Hepatocyte (in vitro differentiated cells): ENCODE measurements around the gene CPM. TPM values are rescaled to one million over a fixed set of nuclear protein-coding genes. Genes with fewer than 3 reads are reported as not detected.

Experiments used
- DNase-seq: peaks from one replicate; pipeline ENCODE4 v3.0.0-alpha.2; 2016; ENCODE audit warnings: low spot score
- H2AFZ ChIP-seq: fragments of 200-600 bp; sonication (generic); 2 replicates; pipeline ENCODE4 v1.6.0; 2016; ENCODE audit warnings: antibody characterized with exemption, mild to moderate bottlenecking
- H3K27ac ChIP-seq: fragments of 200-600 bp; sonication (generic); 2 replicates; pipeline ENCODE4 v1.5.1; 2016; ENCODE audit warnings: mild to moderate bottlenecking
- H3K27me3 ChIP-seq: fragments of 200-600 bp; sonication (generic); 2 replicates; pipeline ENCODE4 v1.6.1; 2016
- H3K36me3 ChIP-seq: fragments of 200-600 bp; sonication (generic); replicated peaks from 2 replicates; pipeline ENCODE4 v1.5.1; 2016; ENCODE audit warnings: low read depth; ENCODE audit not compliant: insufficient read depth
- H3K4me1 ChIP-seq: fragments of 200-600 bp; sonication (generic); 2 replicates; pipeline ENCODE4 v1.5.1; 2016; ENCODE audit warnings: mild to moderate bottlenecking, moderate library complexity; ENCODE audit not compliant: insufficient read depth
- H3K4me2 ChIP-seq: fragments of 200-600 bp; sonication (generic); 2 replicates; pipeline ENCODE4 v1.6.0; 2016
- H3K4me3 ChIP-seq: fragments of 200-600 bp; sonication (generic); 2 replicates; pipeline ENCODE4 v1.5.1; 2016; ENCODE audit warnings: mild to moderate bottlenecking
- H3K79me2 ChIP-seq: fragments of 200-600 bp; sonication (generic); 2 replicates; pipeline ENCODE4 v1.6.0; 2017; ENCODE audit warnings: mild to moderate bottlenecking
- H3K9me2 ChIP-seq: fragments of 200-600 bp; sonication (generic); replicated peaks from 2 replicates; pipeline ENCODE4 v1.6.0; 2017; ENCODE audit warnings: mild to moderate bottlenecking; ENCODE audit not compliant: insufficient read depth
- H3K9me3 ChIP-seq: fragments of 200-600 bp; sonication (generic); 2 replicates; pipeline ENCODE4 v1.5.1; 2016; ENCODE audit warnings: low read depth, mild to moderate bottlenecking
- H4K20me1 ChIP-seq: fragments of 200-600 bp; sonication (generic); 2 replicates; pipeline ENCODE4 v1.6.0; 2016; ENCODE audit warnings: mild to moderate bottlenecking; ENCODE audit not compliant: insufficient read depth, poor library complexity, severe bottlenecking
- CTCF ChIP-seq: fragments of 200-600 bp; sonication (generic); IDR thresholded peaks from 2 replicates; pipeline ENCODE4 v1.5.1; 2016; ENCODE audit warnings: antibody characterized with exemption, mild to moderate bottlenecking; ENCODE audit not compliant: poor library complexity
- EZH2 ChIP-seq: fragments of 200-600 bp; sonication (generic); IDR thresholded peaks from 2 replicates; pipeline ENCODE4 v1.6.1; 2016; ENCODE audit warnings: antibody characterized with exemption, mild to moderate bottlenecking, borderline replicate concordance
- EZH2phosphoT487 ChIP-seq: fragments of 200-600 bp; sonication (generic); IDR thresholded peaks from one replicate; pipeline ENCODE4 v1.6.1; 2018; ENCODE audit warnings: antibody characterized with exemption, mild to moderate bottlenecking, low read depth, moderate library complexity; ENCODE audit not compliant: unreplicated experiment, severe bottlenecking
- WGBS: methylation state at CpG from one replicate; pipeline ENCODE4 v1.1.6; 2016; ENCODE audit warnings: low lambda C conversion rate; ENCODE audit errors: missing lambda C conversion rate; 5-methylcytosine and 5-hydroxymethylcytosine counted together
- polyA plus RNA-seq: library from polyadenylated mRNA; unstranded; fragments of >200 nt; fragmentation: Nextera tagmentation; extraction: Ambion mirVana; gene quantifications from 2 replicates; pipeline ENCODE4 v1.2.1, GENCODE V29; 2016
- total RNA-seq: library from RNA; depleted of rRNA; stranded (reverse); fragments of >200 nt; gene quantifications from 2 replicates; pipeline ENCODE4 v1.2.3, GENCODE V29; 2014

CPM gene
- total and polyA plus RNA-seq, 2 experiments from 2014 or later = 26.8 to 28.0 TPM

- no peak for DNase-seq
- 64% methylated on average over 5 of the region's 5 CpGs for WGBS
- Histone ChIP-seq H3K4me3 (no peak overlapping the region), H3K4me2 (no peak overlapping the region), H4K20me1 (no peaks in the 10 kb centered on the region), H3K27me3 (no peaks in the 10 kb centered on the region), H3K79me2 (no peaks in the 10 kb centered on the region), H3K27ac (no peak overlapping the region), H3K9me2 (no peaks in the 10 kb centered on the region), H3K4me1 (no peaks in the 10 kb centered on the region), H2AFZ (no peak overlapping the region), H3K9me3 (no peaks in the 10 kb centered on the region), H3K36me3 (no peaks in the 10 kb centered on the region)
- no peak for TF ChIP-seq EZH2
- no peak for TF ChIP-seq EZH2phosphoT487
- no peak for TF ChIP-seq CTCF
Measured at GRCh38 chr12:68867606-68868005, 65.4 kb downstream of the CPM start.

DNA sequence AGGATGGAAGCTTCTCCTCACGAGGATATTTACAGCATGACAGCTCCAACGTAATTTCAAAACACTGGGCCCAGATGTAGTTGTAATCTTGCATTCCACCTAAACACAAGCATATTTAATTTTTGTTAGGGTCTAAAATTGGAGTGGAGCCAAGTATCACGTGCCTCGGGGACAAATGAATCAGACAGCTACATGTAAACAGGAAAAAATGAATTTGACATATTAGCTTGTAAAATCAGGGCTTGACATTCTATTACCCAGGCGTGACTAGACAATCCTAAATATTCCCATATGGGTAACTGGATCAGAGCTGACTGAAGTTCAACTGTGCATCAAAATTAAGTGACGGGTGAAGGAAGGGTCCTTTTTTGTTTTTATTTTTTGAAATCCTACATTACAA lies 66.0 kb downstream of the CPM start:
- Histone ChIP-seq H2AFZ (no peak overlapping the region), H3K4me1 (no peaks in the 10 kb centered on the region), H3K4me3 (no peak overlapping the region), H3K4me2 (no peak overlapping the region), H3K9me2 (no peaks in the 10 kb centered on the region), H3K36me3 (no peaks in the 10 kb centered on the region), H3K9me3 (no peaks in the 10 kb centered on the region), H3K79me2 (no peaks in the 10 kb centered on the region), H3K27ac (no peak overlapping the region), H4K20me1 (no peaks in the 10 kb centered on the region), H3K27me3 (no peaks in the 10 kb centered on the region)
- no peak for TF ChIP-seq CTCF
- no peak for TF ChIP-seq EZH2
- DNase-seq = no peak
- WGBS = 55% methylated on average over 6 of the region's 6 CpGs

DNA sequence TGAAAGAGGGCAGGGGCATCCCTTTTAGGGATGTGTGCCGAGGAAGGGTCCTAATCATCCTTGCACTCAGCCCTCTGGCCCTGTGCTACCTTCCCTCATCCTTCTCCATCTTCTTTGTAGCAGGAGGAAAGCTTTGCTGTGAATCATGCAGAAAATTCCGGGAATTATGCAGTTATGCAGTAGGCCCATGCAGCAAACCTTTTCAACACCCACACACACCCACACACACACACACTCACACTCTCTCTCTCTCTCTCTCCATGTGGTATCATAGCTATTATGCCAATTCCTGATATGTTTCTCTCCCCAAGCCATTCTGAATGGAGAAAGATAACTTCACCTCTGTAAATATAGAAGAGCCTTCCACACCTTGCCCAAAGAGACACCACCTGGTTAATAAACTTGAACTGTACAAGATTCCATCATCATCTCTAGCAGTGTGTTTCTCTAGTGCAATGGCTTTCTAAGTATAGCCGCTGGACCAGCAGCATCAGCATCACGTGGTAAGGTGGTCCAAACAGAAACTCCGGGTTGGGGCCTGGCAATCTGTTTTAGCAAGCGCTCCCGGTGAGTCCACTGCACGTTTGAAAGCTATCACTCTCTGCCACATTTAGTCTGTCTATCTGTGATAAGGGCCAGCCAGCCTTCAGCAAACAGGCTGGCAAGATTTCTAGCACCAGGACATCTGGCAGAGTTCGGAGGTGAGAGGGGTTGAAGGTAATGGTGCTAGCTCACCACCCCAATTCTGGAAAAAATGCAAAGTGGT lies 67.4 kb downstream of the CPM start:
- no peaks in the 10 kb centered on the region for H3K4me1 ChIP-seq
- TF ChIP-seq EZH2 (no peak), EZH2phosphoT487 (no peak), CTCF (no peak)
- DNase-seq = no peak

More for the DNA sequence above, 67.4 kb downstream of the CPM start:
- Histone ChIP-seq H3K79me2 (no peaks in the 10 kb centered on the region), H3K4me2 (no peak overlapping the region), H3K27ac (no peak overlapping the region), H3K9me3 (no peaks in the 10 kb centered on the region), H3K4me3 (no peak overlapping the region), H3K27me3 (no peaks in the 10 kb centered on the region), H3K36me3 (no peaks in the 10 kb centered on the region), H4K20me1 (no peaks in the 10 kb centered on the region), H2AFZ (no peak overlapping the region), H3K9me2 (no peaks in the 10 kb centered on the region)
- WGBS = 83% methylated on average over 9 of the region's 9 CpGs
